Endothelial cell of umbilical vein (primary cell): ENCODE measurements around the gene DUSP8. TPM values are rescaled to one million over a fixed set of nuclear protein-coding genes. Genes with fewer than 3 reads are reported as not detected.

ENCODE experiments used
- BruUV-seq: library from RNA; stranded (reverse); fragments of 400-500 nt; replicated peaks from 2 replicates; lab custom pipeline; 2021; lab: Mats Ljungman, UMichigan
- CTCF ChIA-PET: fragments of 300-600, 350-600 bp; sonication (Branson Sonifier 250); formaldehyde crosslinking; loops from one replicate; lab custom pipeline; 2021; ENCODE audit warnings: antibody characterized with exemption, inconsistent platforms; lab: Charles Lee
- POLR2A ChIA-PET: fragments of 300-600, 350-600 bp; sonication (Branson Sonifier 250); formaldehyde crosslinking; loops from one replicate; lab custom pipeline; 2021; ENCODE audit warnings: antibody characterized with exemption, inconsistent platforms; lab: Charles Lee
- DNase-seq: peaks from one replicate; pipeline ENCODE4 v3.0.0-alpha.2; 2011; ENCODE audit warnings: low read depth, low spot score
- FAIRE-seq: peaks from 2 replicates; lab custom pipeline; 2011; peaks lifted over from hg19 to GRCh38; lab: Jason Lieb, UNC
- H2AFZ ChIP-seq: 2 replicates; pipeline ENCODE4 v1.6.0; 2012; ENCODE audit warnings: low read depth, low read length, control low read depth, inconsistent platforms
- H3K27ac ChIP-seq: 2 replicates; pipeline ENCODE4 v1.5.1; 2011; ENCODE audit warnings: low read depth, mild to moderate bottlenecking, control low read depth, low read length, moderate library complexity; ENCODE audit not compliant: insufficient read depth
- H3K27me3 ChIP-seq, 2 experiments: 2 replicates each; pipeline versions ENCODE4 v1.6.0 to v1.6.1; 2011; ENCODE audit warnings: low read length in 2 of 2, mixed read lengths in 1 of 2; ENCODE audit not compliant: control insufficient read depth in 2 of 2, insufficient read depth in 2 of 2
- H3K36me3 ChIP-seq, 2 experiments: 2 replicates in 1 of 2; 3 replicates in 1 of 2; pipeline ENCODE4 v1.5.1; 2011; ENCODE audit warnings: low read length in 2 of 2, mild to moderate bottlenecking in 1 of 2, moderate library complexity in 1 of 2; ENCODE audit not compliant: control insufficient read depth in 2 of 2, insufficient read depth in 2 of 2; ENCODE audit errors: extremely low read depth in 1 of 2
- H3K4me1 ChIP-seq: 3 replicates; pipeline ENCODE4 v1.5.1; 2011; ENCODE audit warnings: mild to moderate bottlenecking, low read length; ENCODE audit not compliant: control insufficient read depth, insufficient read depth; ENCODE audit errors: extremely low read depth
- H3K4me2 ChIP-seq: 2 replicates; pipeline ENCODE4 v1.6.1; 2011; ENCODE audit warnings: low read length, control low read depth, mixed read lengths; ENCODE audit not compliant: insufficient read depth
- H3K4me3 ChIP-seq, 3 experiments: fragments of 200-600 bp in 1 of 3; sonication (generic), shearing (Covaris generic) in 1 of 3; replicated peaks in 1 of 3; 2 replicates each; pipeline ENCODE4 v1.5.1; 2011 to 2016; ENCODE audit warnings: control low read depth in 3 of 3, low read length in 3 of 3, mild to moderate bottlenecking in 2 of 3, inconsistent platforms in 1 of 3, low read depth in 1 of 3, moderate library complexity in 1 of 3; ENCODE audit not compliant: insufficient read depth in 1 of 3
- H3K79me2 ChIP-seq: 2 replicates; pipeline ENCODE4 v1.6.0; 2012; ENCODE audit warnings: low read length, inconsistent platforms; ENCODE audit not compliant: control insufficient read depth, insufficient read depth
- H3K9ac ChIP-seq: replicated peaks from 2 replicates; pipeline ENCODE3; 2011; ENCODE audit warnings: low read length, control low read depth; ENCODE audit not compliant: insufficient read depth; ENCODE audit errors: extremely low read depth
- H3K9me1 ChIP-seq: replicated peaks from 3 replicates; pipeline ENCODE4 v1.6.0; 2011; ENCODE audit warnings: mild to moderate bottlenecking, low read length; ENCODE audit not compliant: control insufficient read depth, insufficient read depth; ENCODE audit errors: extremely low read depth
- H3K9me3 ChIP-seq: replicated peaks from 2 replicates; pipeline ENCODE4 v1.5.1; 2012; ENCODE audit warnings: low read length, inconsistent platforms; ENCODE audit not compliant: control insufficient read depth, insufficient read depth
- H4K20me1 ChIP-seq: replicated peaks from 2 replicates; pipeline ENCODE3; 2011; ENCODE audit warnings: mild to moderate bottlenecking, low read length; ENCODE audit not compliant: control insufficient read depth, insufficient read depth; ENCODE audit errors: extremely low read depth
- CTCF ChIP-seq, 2 donors: IDR thresholded peaks; 1 replicate in 1 of 2; 2 replicates in 1 of 2; pipeline ENCODE4 v1.5.1; 2011; ENCODE audit warnings: low read length in 2 of 2, mild to moderate bottlenecking in 2 of 2, moderate library complexity in 2 of 2, control low read depth in 1 of 2, inconsistent platforms in 1 of 2, low read depth in 1 of 2; ENCODE audit not compliant: insufficient read depth in 1 of 2; ENCODE audit errors: extremely low read depth in 1 of 2
- EZH2 ChIP-seq: IDR thresholded peaks from 2 replicates; pipeline ENCODE4 v1.6.1; 2012; ENCODE audit warnings: borderline replicate concordance, low read depth, mild to moderate bottlenecking, moderate library complexity, low read length, inconsistent platforms; ENCODE audit not compliant: severe bottlenecking
- FOS ChIP-seq: IDR thresholded peaks from 2 replicates; pipeline ENCODE4 v1.6.1; 2011; ENCODE audit warnings: mild to moderate bottlenecking, low read length, moderate library complexity, borderline replicate concordance; ENCODE audit not compliant: insufficient read depth
- GATA2 ChIP-seq: IDR thresholded peaks from 2 replicates; pipeline ENCODE4 v1.7.0; 2011; ENCODE audit warnings: low read depth, mild to moderate bottlenecking, moderate library complexity, mixed read lengths, low read length; ENCODE audit not compliant: insufficient read length, insufficient read depth
- JUN ChIP-seq: IDR thresholded peaks from 2 replicates; pipeline ENCODE4 v1.6.1; 2011; ENCODE audit warnings: borderline replicate concordance, low read depth; ENCODE audit not compliant: insufficient read length, insufficient read depth
- MAX ChIP-seq: IDR thresholded peaks from 2 replicates; pipeline ENCODE4 v1.6.1; 2011; ENCODE audit not compliant: insufficient read depth, insufficient read length
- MYC ChIP-seq: IDR thresholded peaks from one replicate; pipeline ENCODE4 v1.6.1; 2011; ENCODE audit warnings: mild to moderate bottlenecking, low read depth, low read length
- POLR2A ChIP-seq: IDR thresholded peaks from 2 replicates; pipeline ENCODE4 v1.6.1; 2012; ENCODE audit warnings: low read depth, mild to moderate bottlenecking, control low read depth, low read length
- POLR2AphosphoS5 ChIP-seq: IDR thresholded peaks from 2 replicates; pipeline ENCODE4 v1.6.1; 2012; ENCODE audit warnings: low read depth, mild to moderate bottlenecking, control low read depth, low read length, moderate library complexity; ENCODE audit not compliant: insufficient read depth
- dilution Hi-C: fragments of 300-500 bp; cut with MboI; formaldehyde crosslinking; loops from one replicate; pipeline ENCODE4 v1.15.0; 2019; ENCODE audit warnings: low sequenced_read_pairs; ENCODE audit not compliant: extremely low pct_ligation_motif_present
- intact Hi-C: fragments of 100-400 bp; cut with micrococcal nuclease; formaldehyde crosslinking; loops from one replicate; pipeline ENCODE4 v1.10.0; 2022
- polyA plus RNA-seq, 4 experiments: library from polyadenylated mRNA; depleted of rRNA in 3 of 4; stranded (reverse) in 3 of 4; unstranded in 1 of 4; fragments of >200 nt; gene quantifications; 2 replicates each; pipeline versions ENCODE4 v1.2.1 to v1.2.3, GENCODE V29; 2011 to 2012; ENCODE audit warnings: missing spikeins in 1 of 4
- total RNA-seq: library from RNA; stranded (reverse); gene quantifications from 2 replicates; pipeline ENCODE4 v1.2.3, GENCODE V29; 2021

Gene DUSP8
- total and polyA plus RNA-seq, 2 donors (not counting 3 experiments of a cell fraction or from before 2014, with no cell fraction given) = 4.6 to 5.9 TPM

GRCh38 chr11:1561266-1561665 lies 10.8 kb downstream of the DUSP8 start:
- DNase-seq (no peak), FAIRE-seq (no peak)
- ChIA-PET CTCF (no interaction called here), POLR2A (no interaction called here)
- H3K4me2 ChIP-seq = no peak overlapping the region
- no peak overlapping the region for H3K27ac ChIP-seq
- BruUV-seq = no TSS peak
- dilution Hi-C loops = no loop called here
- no peaks in the 10 kb centered on the region for H4K20me1 ChIP-seq
- no peak overlapping the region for H3K9ac ChIP-seq
- intact Hi-C loops = no loop called here
- H3K9me1 ChIP-seq = no peaks in the 10 kb centered on the region
- no peak overlapping the region for H3K4me3 ChIP-seq
- no peaks in the 10 kb centered on the region for H3K4me1 ChIP-seq
- H3K9me3 ChIP-seq = no peaks in the 10 kb centered on the region
- no peaks in the 10 kb centered on the region for H3K79me2 ChIP-seq
- TF ChIP-seq FOS (no peak), CTCF (IDR thresholded peaks at IDR 0.05; ENCODE audit: extremely low read depth in 1 of 2, insufficient read depth in 1 of 2, low read depth in 1 of 2, low read length in 2 of 2) (no peak), JUN (no peak), MYC (no peak), EZH2 (no peak), POLR2AphosphoS5 (no peak), MAX (no peak), GATA2 (no peak), POLR2A (no peak)
- H2AFZ ChIP-seq = no peak overlapping the region
- peaks cover 0 to 3% of the 10 kb centered on the region in 2 experiments for H3K36me3 ChIP-seq
- H3K27me3 ChIP-seq = no peaks in the 10 kb centered on the region
